GM12892 (cell line): Measurements from ENCODE around the gene TSPAN9.

Experiments
- POLR2A ChIP-seq: IDR thresholded peaks from 2 replicates; pipeline ENCODE4 v1.6.1; 2011; ENCODE audit warnings: low read depth, low read length, control low read depth
- POLR2AphosphoS5 ChIP-seq: IDR thresholded peaks from 2 replicates; pipeline ENCODE4 v1.6.1; 2011; ENCODE audit warnings: low read depth, low read length, control low read depth
- TAF1 ChIP-seq: IDR thresholded peaks from 2 replicates; pipeline ENCODE4 v1.6.1; 2011; ENCODE audit warnings: low read depth, mild to moderate bottlenecking, control low read depth, low read length, borderline replicate concordance

DNA sequence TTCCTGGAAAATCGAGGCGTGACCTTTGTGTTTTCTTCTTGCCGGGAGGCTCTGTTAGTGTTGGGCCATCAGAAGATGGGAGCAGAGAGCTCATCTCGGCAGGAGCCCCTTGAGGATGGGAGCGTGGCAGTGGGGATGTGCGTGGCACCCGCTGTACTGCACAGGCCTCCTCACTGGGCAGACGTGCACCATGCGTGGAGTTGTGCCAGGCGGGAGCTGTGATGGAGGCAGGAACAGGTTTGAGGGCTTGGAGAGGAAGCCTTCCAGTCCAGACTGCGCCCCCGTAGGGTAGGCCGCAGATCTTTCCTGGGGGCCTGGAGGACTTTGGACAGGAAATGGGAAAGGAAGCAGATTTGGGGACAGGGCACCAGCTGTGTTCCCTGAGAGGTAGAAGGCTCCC, 197.5 kb downstream of the TSPAN9 start:
- TF ChIP-seq TAF1 (no peak), POLR2AphosphoS5 (no peak), POLR2A (no peak)
